Measurements from ENCODE around the gene NUDT22. TPM values are rescaled to one million over a fixed set of nuclear protein-coding genes. Genes with fewer than 3 reads are reported as not detected.
A peak's percentile ranks its signal among the peaks of the same experiment; 100 is the strongest.

The NUDT22 gene
- total RNA-seq, 1 donor from 2014 or later: 13.7 TPM

DNA sequence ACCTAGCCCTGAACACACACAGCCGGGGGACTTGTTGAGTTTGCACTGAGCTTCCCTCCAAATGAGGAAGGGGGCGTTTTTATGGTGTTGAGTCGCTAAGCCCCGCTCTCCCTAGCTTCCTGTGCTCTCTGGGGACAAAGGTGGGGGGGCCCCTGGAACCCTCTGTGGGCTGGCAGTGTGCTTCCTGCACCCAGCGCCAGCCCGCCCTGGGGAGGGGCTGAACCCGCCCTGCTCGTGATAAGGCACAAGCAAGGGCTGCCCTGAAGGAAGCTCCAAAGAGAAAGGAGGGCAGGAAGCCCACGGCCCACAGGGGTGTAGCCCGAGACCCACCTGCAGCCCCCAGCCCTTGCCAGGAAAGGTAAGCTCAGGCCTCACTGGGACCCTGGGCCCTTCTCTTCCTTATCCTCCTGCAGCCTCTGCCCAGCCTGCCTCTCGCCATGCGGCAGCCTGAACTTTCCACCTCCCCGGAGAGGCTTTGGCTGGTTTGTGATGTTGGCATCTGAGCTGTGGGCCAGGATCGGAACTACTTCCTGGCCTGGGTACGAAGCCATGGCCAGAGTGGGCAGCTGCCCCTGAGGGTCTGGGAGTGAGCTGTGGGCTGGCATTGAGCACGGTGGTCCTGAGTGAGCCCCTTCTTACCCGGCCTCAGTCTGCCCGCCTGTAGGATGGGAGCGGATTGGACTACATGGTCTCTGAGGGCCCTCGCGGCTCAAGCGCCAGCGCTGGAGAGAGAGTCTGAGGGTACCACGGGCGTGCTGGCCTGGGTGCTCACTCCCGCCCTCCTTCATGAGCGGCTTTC, 19.4 kb upstream of the NUDT22 start, which contains the start of gene FERMT3:
Gene FERMT3, plus strand, starts transcription at position 265 of the 799 bp plus-strand sequence. CDS start 644 bp downstream, outside the sequence.
- no peak for DNase-seq

DNA sequence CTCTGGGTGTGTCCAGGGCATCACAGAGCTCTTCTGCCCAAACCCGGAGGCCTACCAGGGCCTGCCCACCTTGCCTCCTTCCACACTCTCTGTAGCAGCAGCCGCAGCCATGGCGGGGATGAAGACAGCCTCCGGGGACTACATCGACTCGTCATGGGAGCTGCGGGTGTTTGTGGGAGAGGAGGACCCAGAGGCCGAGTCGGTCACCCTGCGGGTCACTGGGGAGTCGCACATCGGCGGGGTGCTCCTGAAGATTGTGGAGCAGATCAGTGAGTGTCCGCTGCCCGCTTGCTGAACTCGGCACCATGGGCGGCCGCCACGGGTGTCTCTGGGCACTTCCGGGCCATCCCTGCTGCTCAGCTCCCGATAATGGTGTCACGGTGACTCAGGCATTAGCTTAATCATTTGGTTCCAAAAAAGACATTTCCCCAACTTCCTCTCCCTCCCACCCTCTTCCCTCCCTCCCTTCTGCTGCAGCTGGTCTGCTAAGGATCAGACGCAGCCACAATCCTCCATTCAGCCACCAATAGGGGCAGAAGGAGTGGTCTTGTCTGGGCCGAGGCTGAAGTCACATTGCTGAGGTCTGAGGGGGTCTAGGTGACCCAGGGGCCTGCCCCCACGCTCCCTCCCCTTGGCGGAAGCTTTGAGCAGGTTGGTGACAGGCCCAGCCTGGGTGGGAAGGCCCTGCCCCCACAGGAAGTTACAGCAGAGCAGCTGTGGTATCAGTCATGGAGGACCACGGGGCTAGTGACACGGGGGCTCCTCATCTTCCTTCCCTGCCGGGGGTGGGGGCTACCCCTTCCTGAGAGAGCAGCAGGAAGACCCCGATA, 18.6 kb upstream of the NUDT22 start:
- DNase-seq: peak; percentile 64

DNA sequence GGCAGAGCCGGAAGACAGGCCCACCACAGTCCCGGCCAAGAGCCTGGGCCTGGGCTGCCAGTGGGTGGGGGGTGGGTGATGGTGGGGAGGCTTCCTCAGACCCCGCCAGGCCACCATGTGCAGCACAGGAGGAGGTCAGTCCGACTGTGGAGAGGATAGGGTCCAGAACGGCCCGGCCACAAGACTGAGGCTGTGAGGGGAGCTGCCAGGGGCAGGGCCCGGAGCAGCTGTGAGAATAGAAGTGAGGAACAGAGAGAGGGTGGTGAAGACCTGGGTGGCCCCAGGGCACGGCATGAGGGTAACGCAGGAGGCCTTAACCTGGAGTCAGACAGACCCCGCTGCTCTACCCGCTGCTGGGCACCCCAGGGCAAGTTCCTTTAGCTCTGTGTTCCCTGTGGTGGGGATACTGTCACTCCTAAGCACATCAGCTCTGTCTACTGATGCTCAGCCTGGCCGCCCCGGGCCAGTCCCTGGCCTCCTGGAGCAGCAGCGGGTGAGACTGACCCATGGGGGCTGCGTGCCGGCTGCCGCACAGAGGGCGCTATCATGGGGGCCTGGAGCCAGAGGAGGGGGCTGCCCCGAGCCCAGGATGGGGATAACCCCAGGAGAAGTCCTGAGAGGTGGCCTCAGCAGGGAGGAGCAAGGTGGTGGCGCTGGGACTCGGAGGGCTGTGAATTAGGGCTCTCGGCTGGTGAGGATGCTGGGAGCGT, 17.8 kb upstream of the NUDT22 start:
- DNase-seq: no peak

- DNase-seq: no peak
These were observed 17.1 kb upstream of the NUDT22 start for GRCh38 chr11:64208796-64209562.

DNA sequence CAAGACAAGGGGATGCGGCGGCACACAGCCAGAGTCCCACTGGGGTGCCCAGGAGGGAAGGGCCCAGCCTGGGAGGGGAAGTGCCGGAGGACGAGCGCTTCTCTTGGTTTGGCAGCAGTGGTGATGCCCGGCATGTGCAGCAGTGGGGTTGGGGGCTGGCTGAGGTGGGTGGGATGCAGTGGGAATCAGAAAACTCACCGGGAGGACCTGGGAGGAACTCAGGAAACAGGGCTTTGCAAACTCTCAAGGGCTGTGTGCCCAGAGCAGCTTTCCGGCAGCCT, 16.6 kb upstream of the NUDT22 start:
- no peak for DNase-seq

DNA sequence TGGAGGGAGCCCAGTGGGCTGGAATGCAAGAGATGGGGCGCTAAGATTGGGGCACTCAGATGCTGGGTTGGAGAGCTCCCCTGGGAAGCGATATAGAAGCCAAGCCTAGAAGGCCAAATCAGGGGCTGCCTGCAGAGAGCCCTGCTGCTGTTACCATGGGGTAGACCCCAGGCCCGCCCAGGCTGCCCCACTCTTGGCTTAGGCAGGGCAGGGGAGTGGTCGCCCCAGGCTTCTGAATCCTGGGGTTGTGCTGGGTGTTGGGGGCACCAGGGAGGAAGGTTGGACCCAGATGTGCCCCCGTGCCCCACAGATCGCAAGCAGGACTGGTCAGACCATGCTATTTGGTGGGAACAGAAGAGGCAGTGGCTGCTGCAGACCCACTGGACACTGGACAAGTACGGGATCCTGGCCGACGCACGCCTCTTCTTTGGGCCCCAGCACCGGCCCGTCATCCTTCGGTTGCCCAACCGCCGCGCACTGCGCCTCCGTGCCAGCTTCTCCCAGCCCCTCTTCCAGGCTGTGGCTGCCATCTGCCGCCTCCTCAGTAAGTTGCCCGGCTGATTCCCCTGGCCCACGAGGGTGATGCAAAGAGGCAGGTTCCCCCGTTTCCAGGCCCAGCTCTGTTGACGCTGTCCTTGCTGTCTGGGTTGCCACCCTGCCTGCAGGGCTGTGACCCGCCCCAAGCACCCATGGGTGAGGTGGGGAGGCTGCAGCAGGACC, 15.6 kb upstream of the NUDT22 start:
- DNase-seq: no peak

DNA sequence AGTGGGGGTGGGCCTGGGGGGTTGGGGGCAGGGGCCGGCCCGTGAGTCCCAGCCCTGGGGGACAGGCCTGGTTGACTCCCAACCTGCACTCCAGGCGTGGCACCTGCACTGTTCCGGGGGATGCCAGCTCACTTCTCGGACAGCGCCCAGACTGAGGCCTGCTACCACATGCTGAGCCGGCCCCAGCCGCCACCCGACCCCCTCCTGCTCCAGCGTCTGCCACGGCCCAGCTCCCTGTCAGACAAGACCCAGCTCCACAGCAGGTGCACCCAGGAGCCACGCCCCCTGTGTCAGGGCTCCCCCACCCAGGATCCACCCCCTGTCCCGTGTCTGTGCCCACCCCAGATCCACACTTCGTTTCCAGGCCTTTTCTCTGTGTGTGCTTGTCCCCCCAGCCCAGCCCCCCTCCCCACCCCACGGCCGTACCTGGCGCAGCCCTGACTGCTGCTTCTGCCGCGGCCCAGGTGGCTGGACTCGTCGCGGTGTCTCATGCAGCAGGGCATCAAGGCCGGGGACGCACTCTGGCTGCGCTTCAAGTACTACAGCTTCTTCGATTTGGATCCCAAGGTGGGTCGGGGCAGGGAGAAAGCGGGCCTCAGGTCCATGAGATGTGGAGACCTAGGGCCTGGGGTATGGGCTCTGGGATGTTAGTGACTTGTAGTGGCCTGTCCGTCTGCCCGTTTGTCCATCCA, 14.7 kb upstream of the NUDT22 start:
- no peak for DNase-seq

DNA sequence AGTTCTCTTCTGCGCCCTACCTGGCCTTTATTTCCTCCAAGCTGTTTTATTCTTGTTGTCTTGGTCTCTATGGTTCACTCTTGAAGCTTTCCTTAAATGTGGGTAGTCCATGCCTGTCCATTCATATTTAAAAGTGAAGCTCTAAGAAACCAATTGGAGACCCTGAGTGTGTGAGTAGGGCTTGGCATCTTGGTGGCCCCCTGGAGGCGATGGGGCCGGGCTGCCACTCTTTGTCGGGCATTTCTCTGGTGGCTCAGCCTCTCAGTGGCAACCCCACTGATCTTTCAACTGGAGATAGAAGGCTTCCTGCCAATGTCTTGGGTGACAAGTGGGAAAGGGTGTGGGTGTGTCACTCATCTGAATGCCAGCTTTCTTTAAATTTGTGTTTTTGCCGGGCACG, 9.2 kb upstream of the NUDT22 start:
- DNase-seq: no peak

- DNase-seq: no peak
These were observed 7.3 kb upstream of the NUDT22 start for GRCh38 chr11:64218628-64219353.

GRCh38 chr11:64219354-64219684, 6.8 kb upstream of the NUDT22 start:
- no peak for DNase-seq

DNA sequence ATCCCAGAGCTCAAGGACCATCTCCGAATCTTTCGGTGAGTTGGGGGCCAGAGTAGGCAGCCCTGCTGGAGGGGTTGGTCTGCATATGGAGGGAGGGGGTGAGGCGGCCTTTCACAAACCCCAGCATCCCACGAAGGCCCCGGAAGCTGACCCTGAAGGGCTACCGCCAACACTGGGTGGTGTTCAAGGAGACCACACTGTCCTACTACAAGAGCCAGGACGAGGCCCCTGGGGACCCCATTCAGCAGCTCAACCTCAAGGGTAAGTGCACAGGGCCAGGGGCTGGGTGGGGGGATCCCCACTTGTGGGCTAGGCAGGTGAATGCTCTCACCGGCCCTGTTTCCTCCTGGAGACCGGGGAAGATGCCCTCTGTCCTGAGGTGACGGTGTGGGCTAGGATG, 6.3 kb upstream of the NUDT22 start:
- DNase-seq: no peak

GRCh38 chr11:64220271-64220670, 5.8 kb upstream of the NUDT22 start:
- no peak for DNase-seq

DNA sequence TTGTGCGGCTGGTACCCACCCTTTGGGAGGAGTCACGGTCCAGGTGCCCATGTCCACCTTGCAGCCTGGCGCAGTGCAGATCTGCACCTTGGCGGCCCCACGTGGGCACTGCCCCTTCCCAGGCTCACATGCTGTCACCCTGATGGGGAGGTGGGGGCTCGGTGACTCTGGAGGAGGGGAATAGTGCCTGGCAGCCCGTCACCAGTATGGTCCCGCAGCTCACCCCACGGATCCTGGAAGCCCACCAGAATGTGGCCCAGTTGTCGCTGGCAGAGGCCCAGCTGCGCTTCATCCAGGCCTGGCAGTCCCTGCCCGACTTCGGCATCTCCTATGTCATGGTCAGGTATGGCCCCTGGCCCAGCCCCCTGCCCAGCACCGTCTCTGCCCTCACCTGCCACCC, 5.3 kb upstream of the NUDT22 start:
- DNase-seq: no peak

GRCh38 chr11:64222651-64223000, 3.4 kb upstream of the NUDT22 start:
- DNase-seq: no peak

DNA sequence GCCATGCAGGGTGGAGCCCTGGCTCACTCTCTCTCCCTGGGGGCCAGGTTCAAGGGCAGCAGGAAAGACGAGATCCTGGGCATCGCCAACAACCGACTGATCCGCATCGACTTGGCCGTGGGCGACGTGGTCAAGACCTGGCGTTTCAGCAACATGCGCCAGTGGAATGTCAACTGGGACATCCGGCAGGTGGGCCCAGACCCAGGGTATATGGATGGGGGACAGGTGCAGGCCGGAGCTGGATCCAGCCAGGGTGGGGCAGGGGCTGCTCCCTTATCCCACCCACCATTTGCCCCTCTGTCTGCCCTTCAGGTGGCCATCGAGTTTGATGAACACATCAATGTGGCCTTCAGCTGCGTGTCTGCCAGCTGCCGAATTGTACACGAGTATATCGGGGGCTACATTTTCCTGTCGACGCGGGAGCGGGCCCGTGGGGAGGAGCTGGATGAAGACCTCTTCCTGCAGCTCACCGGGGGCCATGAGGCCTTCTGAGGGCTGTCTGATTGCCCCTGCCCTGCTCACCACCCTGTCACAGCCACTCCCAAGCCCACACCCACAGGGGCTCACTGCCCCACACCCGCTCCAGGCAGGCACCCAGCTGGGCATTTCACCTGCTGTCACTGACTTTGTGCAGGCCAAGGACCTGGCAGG, 2.9 kb upstream of the NUDT22 start:
- DNase-seq: no peak

- DNase-seq: no peak
These were observed 1.8 kb upstream of the NUDT22 start for GRCh38 chr11:64224151-64224890.

DNA sequence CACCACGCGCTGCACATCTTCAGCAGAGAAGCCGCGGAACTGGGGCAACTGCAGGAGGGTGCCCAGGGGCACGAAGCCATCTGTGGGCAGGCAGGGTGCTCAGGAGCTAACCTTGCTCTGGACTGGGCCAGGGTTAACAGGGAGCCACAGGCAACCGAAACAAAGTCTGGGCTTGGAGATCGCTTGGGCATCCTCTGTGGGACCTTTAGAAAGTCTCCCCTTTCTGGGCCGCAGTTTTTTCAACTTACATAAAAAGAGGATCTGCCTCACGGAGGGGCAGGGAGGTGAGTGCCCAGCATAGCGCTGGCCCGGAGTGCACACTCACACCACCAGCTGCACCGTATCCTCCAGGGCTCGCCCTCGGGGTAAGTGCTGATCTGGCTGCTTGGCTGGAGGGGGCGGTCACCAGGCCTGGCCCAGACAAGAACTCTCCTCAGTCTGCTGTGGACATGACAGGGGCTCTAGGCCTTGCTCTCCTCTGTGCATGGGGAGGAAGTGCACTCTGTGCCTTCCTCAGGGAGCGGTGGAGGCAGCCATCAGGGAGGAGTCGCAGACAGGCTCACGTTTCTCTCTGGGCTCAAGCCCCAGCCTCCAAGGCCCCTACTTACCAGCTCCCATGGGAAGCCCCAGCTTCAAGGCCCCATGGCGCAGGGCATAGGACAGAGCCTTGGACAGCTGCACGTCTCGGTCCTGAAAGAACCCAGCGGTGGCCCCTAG, 1.0 kb upstream of the NUDT22 start:
- DNase-seq: no peak

- no peak for DNase-seq
These were observed 505 bp downstream of the NUDT22 start for GRCh38 chr11:64226507-64227051.
